HEK293 (cell line): ENCODE data around the gene PACRG.

Source experiments
- CTCF ChIA-PET: fragments of 350-600 bp; formaldehyde crosslinking; extraction: SDS; loops from one replicate; lab custom pipeline; 2021; ENCODE audit warnings: antibody characterized with exemption; lab: Yijun Ruan, JAX
- POLR2A ChIA-PET: fragments of 300-600 bp; formaldehyde crosslinking; extraction: SDS; loops from one replicate; lab custom pipeline; 2020; ENCODE audit warnings: antibody characterized with exemption, inconsistent platforms; lab: Yijun Ruan, JAX
- H3K27ac ChIP-seq: fragments of 200-500 bp; sonication (Bioruptor generic); 2 replicates; pipeline ENCODE4 v1.5.1; 2014; ENCODE audit warnings: low read depth, low read length, control low read depth, inconsistent platforms; ENCODE audit errors: extremely low read depth
- H3K36me3 ChIP-seq, 2 experiments: fragments of 200-500 bp in 1 of 2; sonication (Bioruptor generic) in 1 of 2; 1 replicate in 1 of 2; 2 replicates in 1 of 2; pipeline ENCODE4 v1.5.1; 2014 to 2017; ENCODE audit warnings: inconsistent platforms in 2 of 2, low read length in 2 of 2; ENCODE audit not compliant: control insufficient read depth in 2 of 2, insufficient read depth in 1 of 2
- H3K4me1 ChIP-seq: fragments of 200-500 bp; sonication (Bioruptor generic); 2 replicates; pipeline ENCODE4 v1.5.1; 2014; ENCODE audit warnings: mild to moderate bottlenecking, low read length, inconsistent platforms; ENCODE audit not compliant: control insufficient read depth, insufficient read depth
- H3K4me3 ChIP-seq: 2 replicates; pipeline ENCODE4 v1.5.1; 2011; ENCODE audit warnings: low read depth, mild to moderate bottlenecking, control low read depth, low read length, moderate library complexity
- H3K9me3 ChIP-seq: fragments of 200-500 bp; sonication (Bioruptor generic); 2 replicates; pipeline ENCODE4 v1.5.1; 2014; ENCODE audit warnings: low read depth, low read length, inconsistent platforms; ENCODE audit not compliant: control insufficient read depth, insufficient read depth
- KLF16 ChIP-seq: fragments of 450-650 bp; formaldehyde crosslinking; IDR thresholded peaks from 2 replicates; pipeline ENCODE4 v1.5.1; 2017; ENCODE audit warnings: missing biosample characterization, missing genetic modification characterization
- MZF1 ChIP-seq: fragments of 450-650 bp; formaldehyde crosslinking; IDR thresholded peaks from 2 replicates; pipeline ENCODE4 v1.5.1; 2017; ENCODE audit warnings: missing biosample characterization, missing genetic modification characterization, borderline replicate concordance
- PRDM6 ChIP-seq: fragments of 450-650 bp; formaldehyde crosslinking; IDR thresholded peaks from 2 replicates; pipeline ENCODE4 v1.5.1; 2017; ENCODE audit warnings: missing biosample characterization, missing genetic modification characterization
- SETDB1 ChIP-seq: IDR thresholded peaks from one replicate; pipeline ENCODE4 v1.6.1; 2017; ENCODE audit warnings: mild to moderate bottlenecking, low read length, moderate library complexity, mixed read lengths; ENCODE audit not compliant: insufficient read length
- YY2 ChIP-seq: fragments of 450-650 bp; formaldehyde crosslinking; IDR thresholded peaks from 2 replicates; pipeline ENCODE4 v1.5.1; 2016; ENCODE audit warnings: missing biosample characterization, missing genetic modification characterization
- ZBTB44 ChIP-seq: fragments of 450-650 bp; IDR thresholded peaks from 2 replicates; pipeline ENCODE4 v1.5.1; 2018; ENCODE audit warnings: missing biosample characterization, mild to moderate bottlenecking, missing genetic modification characterization
- ZBTB7A ChIP-seq: fragments of 450-650 bp; formaldehyde crosslinking; IDR thresholded peaks from 2 replicates; pipeline ENCODE4 v1.5.1; 2016; ENCODE audit warnings: low read depth, missing biosample characterization, missing genetic modification characterization
- ZIC2 ChIP-seq: fragments of 450-650 bp; formaldehyde crosslinking; IDR thresholded peaks from 2 replicates; pipeline ENCODE4 v1.5.1; 2016; ENCODE audit warnings: missing biosample characterization, missing genetic modification characterization
- ZNF138 ChIP-seq: fragments of 450-650 bp; formaldehyde crosslinking; IDR thresholded peaks from 2 replicates; pipeline ENCODE4 v1.5.1; 2016; ENCODE audit warnings: missing biosample characterization, missing genetic modification characterization, borderline replicate concordance
- ZNF140 ChIP-seq: fragments of 450-650 bp; formaldehyde crosslinking; IDR thresholded peaks from 2 replicates; pipeline ENCODE4 v1.5.1; 2016; ENCODE audit warnings: missing biosample characterization, missing genetic modification characterization
- ZNF239 ChIP-seq: fragments of 450-650 bp; formaldehyde crosslinking; IDR thresholded peaks from 2 replicates; pipeline ENCODE4 v1.5.1; 2016; ENCODE audit warnings: missing biosample characterization, missing genetic modification characterization
- ZNF24 ChIP-seq: fragments of 450-650 bp; formaldehyde crosslinking; IDR thresholded peaks from 2 replicates; pipeline ENCODE4 v1.5.1; 2016; ENCODE audit warnings: missing biosample characterization, missing genetic modification characterization
- ZNF423 ChIP-seq: fragments of 450-650 bp; formaldehyde crosslinking; IDR thresholded peaks from 2 replicates; pipeline ENCODE4 v1.5.1; 2016; ENCODE audit warnings: missing biosample characterization, missing genetic modification characterization
- ZNF501 ChIP-seq: fragments of 450-650 bp; formaldehyde crosslinking; IDR thresholded peaks from 2 replicates; pipeline ENCODE4 v1.5.1; 2016; ENCODE audit warnings: missing biosample characterization, missing genetic modification characterization
- ZNF529 ChIP-seq: fragments of 450-650 bp; formaldehyde crosslinking; IDR thresholded peaks from 2 replicates; pipeline ENCODE4 v1.5.1; 2017; ENCODE audit warnings: missing genetic modification characterization, missing biosample characterization; ENCODE audit not compliant: insufficient replicate concordance
- ZNF600 ChIP-seq: fragments of 450-650 bp; formaldehyde crosslinking; IDR thresholded peaks from 2 replicates; pipeline ENCODE4 v1.5.1; 2016; ENCODE audit warnings: missing biosample characterization, missing genetic modification characterization
- ZNF624 ChIP-seq: fragments of 450-650 bp; formaldehyde crosslinking; IDR thresholded peaks from 2 replicates; pipeline ENCODE4 v1.5.1; 2017; ENCODE audit warnings: missing biosample characterization, missing genetic modification characterization
- ZNF704 ChIP-seq: fragments of 450-650 bp; formaldehyde crosslinking; IDR thresholded peaks from 2 replicates; pipeline ENCODE4 v1.5.1; 2016; ENCODE audit warnings: missing biosample characterization, missing genetic modification characterization
- ZNF747 ChIP-seq: fragments of 450-650 bp; formaldehyde crosslinking; IDR thresholded peaks from 2 replicates; pipeline ENCODE4 v1.5.1; 2016; ENCODE audit warnings: missing biosample characterization, missing genetic modification characterization
- ZSCAN4 ChIP-seq: fragments of 450-650 bp; formaldehyde crosslinking; IDR thresholded peaks from 2 replicates; pipeline ENCODE4 v1.5.1; 2017; ENCODE audit warnings: missing biosample characterization, missing genetic modification characterization
- ZSCAN5A ChIP-seq: fragments of 450-650 bp; formaldehyde crosslinking; IDR thresholded peaks from 2 replicates; pipeline ENCODE4 v1.5.1; 2016; ENCODE audit warnings: missing biosample characterization, missing genetic modification characterization

The PACRG gene

GRCh38 chr6:162704001-162704400 is 23.8 kb upstream of the PACRG start:
- no peak overlapping the region for H3K4me3 ChIP-seq
- ChIA-PET CTCF (no interaction called here), POLR2A (no interaction called here)
- TF ChIP-seq PRDM6 (tag by site-specific recombination) (no peak), ZNF239 (tag by site-specific recombination) (no peak), ZNF423 (tag by site-specific recombination) (no peak), ZNF24 (tag by site-specific recombination) (no peak), ZNF138 (no peak), ZSCAN4 (no peak), ZNF747 (tag by site-specific recombination) (no peak), ZBTB7A (tag by site-specific recombination) (no peak), ZNF140 (tag by site-specific recombination) (no peak), SETDB1 (no peak), ZNF704 (tag by site-specific recombination) (no peak), MZF1 (tag by site-specific recombination) (no peak), ZNF501 (tag by site-specific recombination) (no peak), ZNF529 (no peak), YY2 (tag by site-specific recombination) (no peak), KLF16 (tag by site-specific recombination) (no peak), ZNF600 (tag by site-specific recombination) (no peak), ZBTB44 (tag by site-specific recombination) (no peak), ZNF624 (tag by site-specific recombination) (no peak)
- no peak overlapping the region for H3K27ac ChIP-seq
- no peaks in the 10 kb centered on the region for H3K36me3 ChIP-seq
- no peaks in the 10 kb centered on the region for H3K4me1 ChIP-seq
- no peaks in the 10 kb centered on the region for H3K9me3 ChIP-seq

GRCh38 chr6:162705736-162706135 is 22.0 kb upstream of the PACRG start:
- Histone ChIP-seq H3K27ac (no peak overlapping the region), H3K4me3 (no peak overlapping the region), H3K4me1 (no peaks in the 10 kb centered on the region), H3K9me3 (no peaks in the 10 kb centered on the region), H3K36me3 (no peaks in the 10 kb centered on the region)
- ChIA-PET CTCF (interaction anchor here (0.6 kb wide), 1 partner anchor 394 kb away, joined by 3 read pairs; no protein-coding TSS in a partner anchor), POLR2A (interaction anchor here (0.6 kb wide), 1 partner anchor 22 kb away, joined by 3 read pairs; the partner anchor contains the start of genes PACRG and PRKN)
- no peak for TF ChIP-seq ZSCAN5A (tag by site-specific recombination)
- TF ChIP-seq ZIC2 (tag by site-specific recombination), result peak; percentile 38; the same call in 1 of the 2 replicates
